ENCODE results near the gene ASCC1.
"Not testable (repeated sequence)": the region's sequence is repeated elsewhere in the genome, so short reads cannot be mapped to it uniquely, and the experiment has no call there.

GRCh38 chr10:72224191-72224590 lies 8.1 kb upstream of the ASCC1 start:
- TF ChIP-seq, protein P1, sequence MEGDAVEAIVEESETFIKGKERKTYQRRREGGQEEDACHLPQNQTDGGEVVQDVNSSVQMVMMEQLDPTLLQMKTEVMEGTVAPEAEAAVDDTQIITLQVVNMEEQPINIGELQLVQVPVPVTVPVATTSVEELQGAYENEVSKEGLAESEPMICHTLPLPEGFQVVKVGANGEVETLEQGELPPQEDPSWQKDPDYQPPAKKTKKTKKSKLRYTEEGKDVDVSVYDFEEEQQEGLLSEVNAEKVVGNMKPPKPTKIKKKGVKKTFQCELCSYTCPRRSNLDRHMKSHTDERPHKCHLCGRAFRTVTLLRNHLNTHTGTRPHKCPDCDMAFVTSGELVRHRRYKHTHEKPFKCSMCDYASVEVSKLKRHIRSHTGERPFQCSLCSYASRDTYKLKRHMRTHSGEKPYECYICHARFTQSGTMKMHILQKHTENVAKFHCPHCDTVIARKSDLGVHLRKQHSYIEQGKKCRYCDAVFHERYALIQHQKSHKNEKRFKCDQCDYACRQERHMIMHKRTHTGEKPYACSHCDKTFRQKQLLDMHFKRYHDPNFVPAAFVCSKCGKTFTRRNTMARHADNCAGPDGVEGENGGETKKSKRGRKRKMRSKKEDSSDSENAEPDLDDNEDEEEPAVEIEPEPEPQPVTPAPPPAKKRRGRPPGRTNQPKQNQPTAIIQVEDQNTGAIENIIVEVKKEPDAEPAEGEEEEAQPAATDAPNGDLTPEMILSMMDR (IDR thresholded peaks at IDR 0.05; ENCODE audit: borderline replicate concordance, extremely low read depth, low read length, poor library complexity, severe bottlenecking): not testable (repeated sequence)
- not testable (repeated sequence) for TF ChIP-seq EZH2 (IDR thresholded peaks at IDR 0.05; ENCODE audit: borderline replicate concordance, low read depth, low read length, severe bottlenecking)

Measured in DND-41 (cell line).